GM23338 (cell line): ENCODE measurements around the gene BMP8A. TPM values are rescaled to one million over a fixed set of nuclear protein-coding genes. Genes with fewer than 3 reads are reported as not detected.

Experiments
- ATAC-seq: fragments of 200-7000 bp; cut with Tn5 transposase; 3 replicates; pipeline ENCODE4 v1.9.1; 2020
- DNase-seq: peaks from one replicate; pipeline ENCODE4 v3.0.0-alpha.2; 2015; ENCODE audit warnings: low spot score
- H2AFZ ChIP-seq: fragments of 200-600 bp; sonication (generic); 2 replicates; pipeline ENCODE4 v1.8.0; 2016; ENCODE audit warnings: antibody characterized with exemption, mild to moderate bottlenecking, moderate library complexity
- H3F3A ChIP-seq: fragments of 200-600 bp; sonication (generic); replicated peaks from 2 replicates; pipeline ENCODE4 v1.8.0; 2017; ENCODE audit warnings: antibody characterized with exemption, mixed run types, low read depth
- H3K27ac ChIP-seq: fragments of 200-600 bp; sonication (generic); 2 replicates; pipeline ENCODE4 v1.6.1; 2016; ENCODE audit warnings: low read depth
- H3K27me3 ChIP-seq: fragments of 200-600 bp; sonication (generic); 2 replicates; pipeline ENCODE4 v1.8.0; 2016; ENCODE audit warnings: mild to moderate bottlenecking, mixed run types, moderate library complexity; ENCODE audit not compliant: insufficient read depth
- H3K36me3 ChIP-seq: fragments of 200-600 bp; sonication (generic); 2 replicates; pipeline ENCODE4 v1.8.0; 2016; ENCODE audit warnings: mild to moderate bottlenecking; ENCODE audit not compliant: insufficient read depth
- H3K4me1 ChIP-seq: fragments of 200-600 bp; sonication (generic); 2 replicates; pipeline ENCODE4 v1.8.0; 2016; ENCODE audit warnings: mild to moderate bottlenecking, moderate library complexity; ENCODE audit not compliant: insufficient read depth
- H3K4me2 ChIP-seq: fragments of 200-600 bp; sonication (generic); 2 replicates; pipeline ENCODE4 v1.7.1; 2017; ENCODE audit warnings: mixed run types
- H3K4me3 ChIP-seq: fragments of 200-600 bp; sonication (generic); 2 replicates; pipeline ENCODE4 v1.6.1; 2016; ENCODE audit warnings: mixed run types
- H3K79me2 ChIP-seq: fragments of 200-600 bp; sonication (generic); replicated peaks from 2 replicates; pipeline ENCODE4 v1.8.0; 2017; ENCODE audit warnings: mild to moderate bottlenecking; ENCODE audit not compliant: insufficient read depth
- H3K9me2 ChIP-seq: fragments of 200-600 bp; sonication (generic); 2 replicates; pipeline ENCODE4 v1.8.0; 2017; ENCODE audit not compliant: insufficient read depth
- H4K20me1 ChIP-seq: fragments of 200-600 bp; sonication (generic); replicated peaks from 2 replicates; pipeline ENCODE4 v1.8.0; 2017; ENCODE audit warnings: mild to moderate bottlenecking; ENCODE audit not compliant: insufficient read depth
- H3K27ac Mint-ChIP-seq: 2 replicates; pipeline ENCODE4 v1.8.0; 2020; ENCODE audit warnings: inconsistent platforms, mild to moderate bottlenecking, moderate library complexity, mixed read lengths
- H3K27me3 Mint-ChIP-seq: 3 replicates; pipeline ENCODE4 v1.8.0; 2022; ENCODE audit warnings: low read depth, mild to moderate bottlenecking, moderate library complexity, mixed read lengths, inconsistent platforms; ENCODE audit not compliant: insufficient read depth, poor library complexity
- H3K36me3 Mint-ChIP-seq: 3 replicates; pipeline ENCODE4 v1.8.0; 2021; ENCODE audit warnings: low read depth, mild to moderate bottlenecking, inconsistent platforms, moderate library complexity, mixed read lengths
- H3K4me1 Mint-ChIP-seq: 3 replicates; pipeline ENCODE4 v1.8.0; 2020; ENCODE audit warnings: mild to moderate bottlenecking, inconsistent platforms, mixed read lengths
- H3K4me3 Mint-ChIP-seq: 3 replicates; pipeline ENCODE4 v1.8.0; 2021; ENCODE audit warnings: moderate library complexity, mild to moderate bottlenecking, inconsistent platforms, mixed read lengths
- H3K9me3 Mint-ChIP-seq: 3 replicates; pipeline ENCODE4 v1.8.0; 2020; ENCODE audit warnings: moderate library complexity, mild to moderate bottlenecking, inconsistent platforms, mixed read lengths
- CREB1 ChIP-seq: fragments of 250-450 bp; sonication (Bioruptor Pico); IDR thresholded peaks from 2 replicates; pipeline ENCODE4 v1.5.0; 2020; ENCODE audit warnings: low read depth, mild to moderate bottlenecking, moderate library complexity
- ETS1 ChIP-seq: IDR thresholded peaks from 2 replicates; pipeline ENCODE4 v1.6.1; 2016; ENCODE audit warnings: antibody characterized with exemption
- EZH2 ChIP-seq: fragments of 200-600 bp; sonication (generic); IDR thresholded peaks from one replicate; pipeline ENCODE4 v1.8.0; 2017; ENCODE audit warnings: antibody characterized with exemption, mild to moderate bottlenecking, low read depth; ENCODE audit not compliant: unreplicated experiment
- EZH2phosphoT487 ChIP-seq: fragments of 200-600 bp; sonication (generic); IDR thresholded peaks from one replicate; pipeline ENCODE4 v1.8.1; 2018; ENCODE audit warnings: antibody characterized with exemption; ENCODE audit not compliant: unreplicated experiment
- JUNB ChIP-seq: IDR thresholded peaks from one replicate; pipeline ENCODE4 v1.6.1; 2016; ENCODE audit warnings: antibody characterized with exemption; ENCODE audit not compliant: unreplicated experiment
- NANOG ChIP-seq: IDR thresholded peaks from 2 replicates; pipeline ENCODE4 v1.6.1; 2016; ENCODE audit warnings: antibody characterized with exemption, borderline replicate concordance
- POLR2AphosphoS5 ChIP-seq: IDR thresholded peaks from 2 replicates; pipeline ENCODE4 v1.6.1; 2016; ENCODE audit warnings: antibody characterized with exemption, low read depth
- STAT1 ChIP-seq: IDR thresholded peaks from one replicate; pipeline ENCODE4 v1.6.1; 2016; ENCODE audit warnings: antibody characterized with exemption; ENCODE audit not compliant: unreplicated experiment
- ZNF114 ChIP-seq: fragments of 250-450 bp; sonication (Bioruptor Pico); IDR thresholded peaks from 2 replicates; pipeline ENCODE4 v1.5.0; 2020; ENCODE audit warnings: mild to moderate bottlenecking, moderate library complexity
- ZNF331 ChIP-seq: fragments of 250-450 bp; sonication (Bioruptor Pico); IDR thresholded peaks from 2 replicates; pipeline ENCODE4 v1.5.0; 2020; ENCODE audit warnings: low read depth, mild to moderate bottlenecking, moderate library complexity
- polyA plus RNA-seq: library from polyadenylated mRNA; unstranded; fragments of >200 nt; fragmentation: Nextera tagmentation; extraction: Ambion mirVana; gene quantifications from 2 replicates; pipeline ENCODE4 v1.2.1, GENCODE V29; 2016
- total RNA-seq: library from RNA; depleted of rRNA; stranded (reverse); fragments of >200 nt; shearing (Covaris generic); gene quantifications from 2 replicates; pipeline ENCODE4 v1.2.3, GENCODE V29; 2014
- TF ChIP-seq, protein P1 (sequence below): IDR thresholded peaks from one replicate; pipeline ENCODE4 v1.6.1; 2018; ENCODE audit warnings: antibody characterized with exemption; ENCODE audit not compliant: unreplicated experiment
- TF ChIP-seq, protein P2 (sequence below), 2 experiments: fragments of 200-600 bp in 1 of 2; sonication (generic) in 1 of 2; conservative IDR thresholded peaks; 2 replicates each; pipeline versions ENCODE4 v1.5.1 to v1.6.1; 2016 to 2017; ENCODE audit warnings: antibody characterized with exemption in 2 of 2, low read depth in 2 of 2, mild to moderate bottlenecking in 2 of 2, moderate library complexity in 1 of 2
- TF ChIP-seq, protein P3 (sequence below): fragments of 250-450 bp; sonication (Bioruptor Pico); IDR thresholded peaks from 2 replicates; pipeline ENCODE4 v1.5.0; 2020; ENCODE audit warnings: mild to moderate bottlenecking, moderate library complexity

Gene BMP8A
- total and polyA plus RNA-seq, 2 experiments from 2014 or later = 0.34 to 0.63 TPM

DNA sequence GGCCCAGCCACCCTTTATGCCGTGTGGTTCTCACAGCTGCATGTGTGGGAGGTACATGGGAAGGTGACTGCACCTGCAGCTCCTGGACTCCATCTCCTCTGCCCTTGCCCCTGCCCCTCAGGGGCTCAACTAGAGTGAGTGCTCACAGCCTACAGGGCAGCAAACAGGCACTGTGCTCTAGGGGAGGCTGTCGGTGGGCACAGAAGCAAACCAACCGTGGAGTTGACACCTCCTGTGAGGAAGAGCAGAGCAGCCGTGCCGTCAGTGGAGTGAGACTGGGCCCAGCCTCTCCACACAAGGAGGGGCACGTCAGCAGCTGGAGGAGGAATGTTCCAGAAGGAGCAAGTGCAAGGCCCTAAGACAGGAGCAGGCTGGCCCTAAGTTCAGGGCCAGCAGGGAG, 32.7 kb downstream of the BMP8A start:
- Histone ChIP-seq H3K9me2 (no peaks in the 10 kb centered on the region), H3K4me2 (no peak overlapping the region), H3F3A (no peaks in the 10 kb centered on the region), H3K27me3 (no peaks in the 10 kb centered on the region), H2AFZ (no peak overlapping the region), H3K27ac (no peak overlapping the region), H4K20me1 (no peaks in the 10 kb centered on the region; the same call in 1 of the 2 replicates), H3K36me3 (no peaks in the 10 kb centered on the region), H3K79me2 (no peaks in the 10 kb centered on the region), H3K4me3 (no peak overlapping the region), H3K4me1 (no peaks in the 10 kb centered on the region)
- DNase-seq = no peak
- TF ChIP-seq ETS1 = no peak
- no peak for TF ChIP-seq JUNB
- TF ChIP-seq, protein P1, sequence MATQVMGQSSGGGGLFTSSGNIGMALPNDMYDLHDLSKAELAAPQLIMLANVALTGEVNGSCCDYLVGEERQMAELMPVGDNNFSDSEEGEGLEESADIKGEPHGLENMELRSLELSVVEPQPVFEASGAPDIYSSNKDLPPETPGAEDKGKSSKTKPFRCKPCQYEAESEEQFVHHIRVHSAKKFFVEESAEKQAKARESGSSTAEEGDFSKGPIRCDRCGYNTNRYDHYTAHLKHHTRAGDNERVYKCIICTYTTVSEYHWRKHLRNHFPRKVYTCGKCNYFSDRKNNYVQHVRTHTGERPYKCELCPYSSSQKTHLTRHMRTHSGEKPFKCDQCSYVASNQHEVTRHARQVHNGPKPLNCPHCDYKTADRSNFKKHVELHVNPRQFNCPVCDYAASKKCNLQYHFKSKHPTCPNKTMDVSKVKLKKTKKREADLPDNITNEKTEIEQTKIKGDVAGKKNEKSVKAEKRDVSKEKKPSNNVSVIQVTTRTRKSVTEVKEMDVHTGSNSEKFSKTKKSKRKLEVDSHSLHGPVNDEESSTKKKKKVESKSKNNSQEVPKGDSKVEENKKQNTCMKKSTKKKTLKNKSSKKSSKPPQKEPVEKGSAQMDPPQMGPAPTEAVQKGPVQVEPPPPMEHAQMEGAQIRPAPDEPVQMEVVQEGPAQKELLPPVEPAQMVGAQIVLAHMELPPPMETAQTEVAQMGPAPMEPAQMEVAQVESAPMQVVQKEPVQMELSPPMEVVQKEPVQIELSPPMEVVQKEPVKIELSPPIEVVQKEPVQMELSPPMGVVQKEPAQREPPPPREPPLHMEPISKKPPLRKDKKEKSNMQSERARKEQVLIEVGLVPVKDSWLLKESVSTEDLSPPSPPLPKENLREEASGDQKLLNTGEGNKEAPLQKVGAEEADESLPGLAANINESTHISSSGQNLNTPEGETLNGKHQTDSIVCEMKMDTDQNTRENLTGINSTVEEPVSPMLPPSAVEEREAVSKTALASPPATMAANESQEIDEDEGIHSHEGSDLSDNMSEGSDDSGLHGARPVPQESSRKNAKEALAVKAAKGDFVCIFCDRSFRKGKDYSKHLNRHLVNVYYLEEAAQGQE = no peak
- TF ChIP-seq STAT1 = no peak
- TF ChIP-seq POLR2AphosphoS5 = no peak
- TF ChIP-seq, protein P2, sequence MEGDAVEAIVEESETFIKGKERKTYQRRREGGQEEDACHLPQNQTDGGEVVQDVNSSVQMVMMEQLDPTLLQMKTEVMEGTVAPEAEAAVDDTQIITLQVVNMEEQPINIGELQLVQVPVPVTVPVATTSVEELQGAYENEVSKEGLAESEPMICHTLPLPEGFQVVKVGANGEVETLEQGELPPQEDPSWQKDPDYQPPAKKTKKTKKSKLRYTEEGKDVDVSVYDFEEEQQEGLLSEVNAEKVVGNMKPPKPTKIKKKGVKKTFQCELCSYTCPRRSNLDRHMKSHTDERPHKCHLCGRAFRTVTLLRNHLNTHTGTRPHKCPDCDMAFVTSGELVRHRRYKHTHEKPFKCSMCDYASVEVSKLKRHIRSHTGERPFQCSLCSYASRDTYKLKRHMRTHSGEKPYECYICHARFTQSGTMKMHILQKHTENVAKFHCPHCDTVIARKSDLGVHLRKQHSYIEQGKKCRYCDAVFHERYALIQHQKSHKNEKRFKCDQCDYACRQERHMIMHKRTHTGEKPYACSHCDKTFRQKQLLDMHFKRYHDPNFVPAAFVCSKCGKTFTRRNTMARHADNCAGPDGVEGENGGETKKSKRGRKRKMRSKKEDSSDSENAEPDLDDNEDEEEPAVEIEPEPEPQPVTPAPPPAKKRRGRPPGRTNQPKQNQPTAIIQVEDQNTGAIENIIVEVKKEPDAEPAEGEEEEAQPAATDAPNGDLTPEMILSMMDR (conservative IDR thresholded peaks at IDR 0.05; ENCODE audit: low read depth in 2 of 2) = no peak
- TF ChIP-seq, protein P3, sequence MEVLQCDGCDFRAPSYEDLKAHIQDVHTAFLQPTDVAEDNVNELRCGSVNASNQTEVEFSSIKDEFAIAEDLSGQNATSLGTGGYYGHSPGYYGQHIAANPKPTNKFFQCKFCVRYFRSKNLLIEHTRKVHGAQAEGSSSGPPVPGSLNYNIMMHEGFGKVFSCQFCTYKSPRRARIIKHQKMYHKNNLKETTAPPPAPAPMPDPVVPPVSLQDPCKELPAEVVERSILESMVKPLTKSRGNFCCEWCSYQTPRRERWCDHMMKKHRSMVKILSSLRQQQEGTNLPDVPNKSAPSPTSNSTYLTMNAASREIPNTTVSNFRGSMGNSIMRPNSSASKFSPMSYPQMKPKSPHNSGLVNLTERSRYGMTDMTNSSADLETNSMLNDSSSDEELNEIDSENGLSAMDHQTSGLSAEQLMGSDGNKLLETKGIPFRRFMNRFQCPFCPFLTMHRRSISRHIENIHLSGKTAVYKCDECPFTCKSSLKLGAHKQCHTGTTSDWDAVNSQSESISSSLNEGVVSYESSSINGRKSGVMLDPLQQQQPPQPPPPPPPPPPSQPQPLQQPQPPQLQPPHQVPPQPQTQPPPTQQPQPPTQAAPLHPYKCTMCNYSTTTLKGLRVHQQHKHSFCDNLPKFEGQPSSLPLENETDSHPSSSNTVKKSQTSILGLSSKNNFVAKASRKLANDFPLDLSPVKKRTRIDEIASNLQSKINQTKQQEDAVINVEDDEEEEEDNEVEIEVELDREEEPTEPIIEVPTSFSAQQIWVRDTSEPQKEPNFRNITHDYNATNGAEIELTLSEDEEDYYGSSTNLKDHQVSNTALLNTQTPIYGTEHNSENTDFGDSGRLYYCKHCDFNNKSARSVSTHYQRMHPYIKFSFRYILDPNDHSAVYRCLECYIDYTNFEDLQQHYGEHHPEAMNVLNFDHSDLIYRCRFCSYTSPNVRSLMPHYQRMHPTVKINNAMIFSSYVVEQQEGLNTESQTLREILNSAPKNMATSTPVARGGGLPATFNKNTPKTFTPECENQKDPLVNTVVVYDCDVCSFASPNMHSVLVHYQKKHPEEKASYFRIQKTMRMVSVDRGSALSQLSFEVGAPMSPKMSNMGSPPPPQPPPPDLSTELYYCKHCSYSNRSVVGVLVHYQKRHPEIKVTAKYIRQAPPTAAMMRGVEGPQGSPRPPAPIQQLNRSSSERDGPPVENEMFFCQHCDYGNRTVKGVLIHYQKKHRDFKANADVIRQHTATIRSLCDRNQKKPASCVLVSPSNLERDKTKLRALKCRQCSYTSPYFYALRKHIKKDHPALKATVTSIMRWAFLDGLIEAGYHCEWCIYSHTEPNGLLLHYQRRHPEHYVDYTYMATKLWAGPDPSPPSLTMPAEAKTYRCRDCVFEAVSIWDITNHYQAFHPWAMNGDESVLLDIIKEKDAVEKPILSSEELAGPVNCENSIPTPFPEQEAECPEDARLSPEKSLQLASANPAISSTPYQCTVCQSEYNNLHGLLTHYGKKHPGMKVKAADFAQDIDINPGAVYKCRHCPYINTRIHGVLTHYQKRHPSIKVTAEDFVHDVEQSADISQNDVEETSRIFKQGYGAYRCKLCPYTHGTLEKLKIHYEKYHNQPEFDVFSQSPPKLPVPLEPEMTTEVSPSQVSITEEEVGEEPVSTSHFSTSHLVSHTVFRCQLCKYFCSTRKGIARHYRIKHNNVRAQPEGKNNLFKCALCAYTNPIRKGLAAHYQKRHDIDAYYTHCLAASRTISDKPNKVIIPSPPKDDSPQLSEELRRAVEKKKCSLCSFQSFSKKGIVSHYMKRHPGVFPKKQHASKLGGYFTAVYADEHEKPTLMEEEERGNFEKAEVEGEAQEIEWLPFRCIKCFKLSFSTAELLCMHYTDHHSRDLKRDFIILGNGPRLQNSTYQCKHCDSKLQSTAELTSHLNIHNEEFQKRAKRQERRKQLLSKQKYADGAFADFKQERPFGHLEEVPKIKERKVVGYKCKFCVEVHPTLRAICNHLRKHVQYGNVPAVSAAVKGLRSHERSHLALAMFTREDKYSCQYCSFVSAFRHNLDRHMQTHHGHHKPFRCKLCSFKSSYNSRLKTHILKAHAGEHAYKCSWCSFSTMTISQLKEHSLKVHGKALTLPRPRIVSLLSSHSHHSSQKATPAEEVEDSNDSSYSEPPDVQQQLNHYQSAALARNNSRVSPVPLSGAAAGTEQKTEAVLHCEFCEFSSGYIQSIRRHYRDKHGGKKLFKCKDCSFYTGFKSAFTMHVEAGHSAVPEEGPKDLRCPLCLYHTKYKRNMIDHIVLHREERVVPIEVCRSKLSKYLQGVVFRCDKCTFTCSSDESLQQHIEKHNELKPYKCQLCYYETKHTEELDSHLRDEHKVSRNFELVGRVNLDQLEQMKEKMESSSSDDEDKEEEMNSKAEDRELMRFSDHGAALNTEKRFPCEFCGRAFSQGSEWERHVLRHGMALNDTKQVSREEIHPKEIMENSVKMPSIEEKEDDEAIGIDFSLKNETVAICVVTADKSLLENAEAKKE (CRISPR knock-in tag) = no peak
- TF ChIP-seq ZNF331 = no peak
- no peak for TF ChIP-seq ZNF114
- TF ChIP-seq NANOG = no peak
- TF ChIP-seq CREB1 (CRISPR knock-in tag) = no peak
- no peak for TF ChIP-seq EZH2phosphoT487
- TF ChIP-seq EZH2 = no peak
- H3K36me3 Mint-ChIP-seq = peaks cover 3% of the 10 kb centered on the region; the same call in 2 of the 3 replicates
- H3K27me3 Mint-ChIP-seq = peaks cover 5% of the 10 kb centered on the region
- H3K4me1 Mint-ChIP-seq = peaks cover 2% of the 10 kb centered on the region; the same call in 2 of the 3 replicates
- ATAC-seq = no peak
- H3K9me3 Mint-ChIP-seq = no peaks in the 10 kb centered on the region
- no peak overlapping the region for H3K27ac Mint-ChIP-seq
- H3K4me3 Mint-ChIP-seq = no peak overlapping the region
